H9 (cell line): ENCODE measurements around the gene NACA. TPM values are rescaled to one million over a fixed set of nuclear protein-coding genes. Genes with fewer than 3 reads are reported as not detected.

ENCODE experiments used
- DNase-seq: peaks from one replicate; pipeline ENCODE4 v3.0.0-alpha.2; 2017
- H2AFZ ChIP-seq: one replicate; pipeline ENCODE4 v1.6.1; 2013; ENCODE audit warnings: mild to moderate bottlenecking, low read length, control low read depth, moderate library complexity
- H2AK5ac ChIP-seq: 2 replicates; pipeline ENCODE4 v1.6.1; 2013; ENCODE audit warnings: low read length, control low read depth, mixed read lengths; ENCODE audit not compliant: insufficient read length
- H2BK120ac ChIP-seq: one replicate; pipeline ENCODE4 v1.6.1; 2013; ENCODE audit warnings: low read depth, mild to moderate bottlenecking, low read length, control low read depth, inconsistent platforms; ENCODE audit not compliant: poor library complexity, severe bottlenecking
- H2BK12ac ChIP-seq: 2 replicates; pipeline ENCODE4 v1.6.1; 2013; ENCODE audit warnings: low read length, control low read depth, mixed read lengths, low read depth; ENCODE audit not compliant: insufficient read length
- H2BK15ac ChIP-seq: 2 replicates; pipeline ENCODE4 v1.6.1; 2013; ENCODE audit warnings: low read depth, low read length, control low read depth
- H2BK20ac ChIP-seq: one replicate; pipeline ENCODE4 v1.6.1; 2013; ENCODE audit warnings: low read depth, mild to moderate bottlenecking, low read length, control low read depth, inconsistent platforms; ENCODE audit not compliant: poor library complexity, severe bottlenecking
- H2BK5ac ChIP-seq: 2 replicates; pipeline ENCODE4 v1.6.1; 2013; ENCODE audit warnings: low read length, control low read depth, mixed read lengths; ENCODE audit not compliant: insufficient read length
- H3K14ac ChIP-seq: 2 replicates; pipeline ENCODE4 v1.6.1; 2013; ENCODE audit warnings: low read length, control low read depth; ENCODE audit not compliant: insufficient read depth
- H3K18ac ChIP-seq: 2 replicates; pipeline ENCODE4 v1.6.1; 2013; ENCODE audit warnings: low read depth, mild to moderate bottlenecking, mixed read lengths, low read length, control low read depth; ENCODE audit not compliant: insufficient read length
- H3K23ac ChIP-seq: 2 replicates; pipeline ENCODE4 v1.6.1; 2013; ENCODE audit warnings: low read length, control low read depth, mixed read lengths, low read depth; ENCODE audit not compliant: insufficient read length
- H3K23me2 ChIP-seq: 2 replicates; pipeline ENCODE4 v1.6.1; 2013; ENCODE audit warnings: low read depth, mild to moderate bottlenecking, mixed read lengths, low read length, control low read depth; ENCODE audit not compliant: insufficient read length, poor library complexity, severe bottlenecking
- H3K27ac ChIP-seq: 2 replicates; pipeline ENCODE4 v1.5.1; 2013; ENCODE audit warnings: low read length, control low read depth, mixed read lengths, low read depth; ENCODE audit not compliant: insufficient read length
- H3K27me3 ChIP-seq: 2 replicates; pipeline ENCODE4 v1.6.1; 2013; ENCODE audit warnings: low read length, control low read depth, inconsistent platforms; ENCODE audit not compliant: insufficient read depth
- H3K4ac ChIP-seq: 2 replicates; pipeline ENCODE4 v1.6.1; 2013; ENCODE audit warnings: low read depth, mild to moderate bottlenecking, control low read depth, inconsistent platforms, low read length, moderate library complexity
- H3K4me1 ChIP-seq: 2 replicates; pipeline ENCODE4 v1.6.1; 2013; ENCODE audit warnings: low read length, control low read depth, inconsistent platforms; ENCODE audit not compliant: insufficient read depth
- H3K4me2 ChIP-seq: 2 replicates; pipeline ENCODE4 v1.6.1; 2013; ENCODE audit warnings: low read length, control low read depth, mixed read lengths; ENCODE audit not compliant: insufficient read length, insufficient read depth
- H3K56ac ChIP-seq: 2 replicates; pipeline ENCODE4 v1.6.1; 2013; ENCODE audit warnings: low read depth, mild to moderate bottlenecking, mixed read lengths, low read length, control low read depth; ENCODE audit not compliant: insufficient read length
- H3K79me1 ChIP-seq: 2 replicates; pipeline ENCODE4 v1.6.1; 2013; ENCODE audit warnings: low read depth, mild to moderate bottlenecking, moderate library complexity, low read length, control low read depth, inconsistent platforms; ENCODE audit not compliant: insufficient read depth, poor library complexity, severe bottlenecking
- H3K79me2 ChIP-seq: 2 replicates; pipeline ENCODE4 v1.6.1; 2013; ENCODE audit warnings: low read length, control low read depth, inconsistent platforms; ENCODE audit not compliant: insufficient read depth
- H3K9ac ChIP-seq: 2 replicates; pipeline ENCODE4 v1.6.1; 2013; ENCODE audit warnings: low read length, control low read depth, mixed read lengths; ENCODE audit not compliant: insufficient read length; ENCODE audit errors: extremely low read depth
- H3K9me3 ChIP-seq: one replicate; pipeline ENCODE4 v1.6.1; 2013; ENCODE audit warnings: low read depth, low read length, inconsistent platforms; ENCODE audit not compliant: control insufficient read depth
- H3T11ph ChIP-seq: one replicate; pipeline ENCODE4 v1.6.1; 2013; ENCODE audit warnings: mild to moderate bottlenecking, low read length, control low read depth, inconsistent platforms
- H4K20me1 ChIP-seq: one replicate; pipeline ENCODE4 v1.6.1; 2013; ENCODE audit not compliant: control insufficient read depth, insufficient read length, insufficient read depth
- H4K5ac ChIP-seq: 2 replicates; pipeline ENCODE4 v1.6.1; 2013; ENCODE audit warnings: low read depth, mild to moderate bottlenecking, mixed read lengths, low read length, control low read depth; ENCODE audit not compliant: insufficient read length
- H4K8ac ChIP-seq: replicated peaks from 2 replicates; pipeline ENCODE4 v1.6.1; 2013; ENCODE audit warnings: low read length, control low read depth, mixed read lengths, low read depth; ENCODE audit not compliant: insufficient read length
- H4K91ac ChIP-seq: 2 replicates; pipeline ENCODE4 v1.6.1; 2013; ENCODE audit warnings: low read depth, mild to moderate bottlenecking, moderate library complexity, mixed read lengths, low read length, control low read depth; ENCODE audit not compliant: insufficient read length
- H3K27ac Mint-ChIP-seq, 3 experiments: 2 replicates in 2 of 3; 3 replicates in 1 of 3; pipeline ENCODE4 v1.8.0; 2020 to 2021; ENCODE audit warnings: mixed read lengths in 3 of 3, mild to moderate bottlenecking in 1 of 3, moderate library complexity in 1 of 3
- H3K27me3 Mint-ChIP-seq: 2 replicates; pipeline ENCODE4 v1.8.0; 2021; ENCODE audit warnings: low read depth, mild to moderate bottlenecking, moderate library complexity, mixed read lengths
- H3K36me3 Mint-ChIP-seq, 3 experiments: 2 replicates in 2 of 3; 3 replicates in 1 of 3; pipeline ENCODE4 v1.8.0; 2020 to 2021; ENCODE audit warnings: low read depth in 3 of 3, mixed read lengths in 3 of 3; ENCODE audit not compliant: insufficient read depth in 1 of 3
- H3K4me1 Mint-ChIP-seq, 2 experiments: 2 replicates each; pipeline ENCODE4 v1.8.0; 2020; ENCODE audit warnings: mixed read lengths in 2 of 2
- H3K4me3 Mint-ChIP-seq, 2 experiments: 2 replicates in 1 of 2; 3 replicates in 1 of 2; pipeline ENCODE4 v1.8.0; 2020 to 2021; ENCODE audit warnings: mild to moderate bottlenecking in 2 of 2, mixed read lengths in 2 of 2, moderate library complexity in 1 of 2
- H3K9me3 Mint-ChIP-seq, 2 experiments: 2 replicates in 1 of 2; 3 replicates in 1 of 2; pipeline ENCODE4 v1.8.0; 2020; ENCODE audit warnings: mild to moderate bottlenecking in 2 of 2, mixed read lengths in 2 of 2, moderate library complexity in 1 of 2
- CTCF ChIP-seq: fragments of 200-600 bp; sonication (generic); conservative IDR thresholded peaks from 3 replicates; pipeline ENCODE4 v1.8.0; 2021; ENCODE audit warnings: antibody characterized with exemption, mild to moderate bottlenecking
- WGBS: extraction: QIAGEN DNeasy Blood & Tissue Kit; methylation state at CpG from one replicate; pipeline ENCODE4 v1.1.7; 2013; ENCODE audit warnings: missing lambda C conversion rate, low lambda C conversion rate, mixed read lengths; ENCODE audit not compliant: insufficient read length; ENCODE audit errors: extremely low coverage; 5-methylcytosine and 5-hydroxymethylcytosine counted together
- total RNA-seq: library from RNA; stranded (reverse); gene quantifications from 2 replicates; pipeline ENCODE4 v1.2.1, GENCODE V29; 2021

Gene NACA
- total RNA-seq, 1 experiment from 2014 or later: 1,204 TPM

- Histone ChIP-seq H4K91ac (no peak overlapping the region), H3K23ac (no peak overlapping the region), H3K4me2 (no peak overlapping the region), H3T11ph (no peak overlapping the region), H3K27ac (no peak overlapping the region), H3K79me1 (no peaks in the 10 kb centered on the region), H3K56ac (no peak overlapping the region), H3K4me1 (no peaks in the 10 kb centered on the region), H2BK15ac (no peak overlapping the region), H3K9ac (no peak overlapping the region), H2AK5ac (no peak overlapping the region), H3K23me2 (no peaks in the 10 kb centered on the region), H2BK120ac (no peak overlapping the region), H3K27me3 (no peaks in the 10 kb centered on the region), H4K20me1 (no peaks in the 10 kb centered on the region), H2BK12ac (no peak overlapping the region), H3K18ac (no peak overlapping the region), H4K5ac (no peak overlapping the region), H2BK20ac (no peak overlapping the region), H2BK5ac (no peak overlapping the region), H2AFZ (no peak overlapping the region), H3K79me2 (no peaks in the 10 kb centered on the region), H3K9me3 (no peaks in the 10 kb centered on the region), H3K4ac (no peak overlapping the region), H4K8ac (no peak overlapping the region), H3K14ac (no peak overlapping the region)
- H3K9me3 Mint-ChIP-seq: no peaks in the 10 kb centered on the region
- H3K27me3 Mint-ChIP-seq: peaks cover 1% of the 10 kb centered on the region; the same call in 1 of the 2 replicates
- no peak for TF ChIP-seq CTCF
- DNase-seq: no peak
- no peak overlapping the region for H3K27ac Mint-ChIP-seq
- no peaks in the 10 kb centered on the region for H3K36me3 Mint-ChIP-seq
- no CpG with 5 or more reads among the region's 3 CpGs for WGBS
- peaks cover 15 to 23% of the 10 kb centered on the region in 2 experiments for H3K4me1 Mint-ChIP-seq
- no peak overlapping the region for H3K4me3 Mint-ChIP-seq
Measured at GRCh38 chr12:56699020-56699661, 26.0 kb downstream of the NACA start.
